Chondrocyte (in vitro differentiated cells): ENCODE measurements around the gene LBH. TPM values are rescaled to one million over a fixed set of nuclear protein-coding genes. Genes with fewer than 3 reads are reported as not detected.

Source experiments
- DNase-seq: peaks from one replicate; pipeline ENCODE4 v3.0.0; 2021; ENCODE audit warnings: mixed read lengths, low spot score
- H3K27ac Mint-ChIP-seq: one replicate; pipeline ENCODE4 v1.8.0; 2021; ENCODE audit warnings: mild to moderate bottlenecking, moderate library complexity, mixed read lengths; ENCODE audit not compliant: unreplicated experiment
- H3K27me3 Mint-ChIP-seq: 2 replicates; pipeline ENCODE4 v1.8.0; 2021; ENCODE audit warnings: low read depth, mixed read lengths
- H3K36me3 Mint-ChIP-seq: 2 replicates; pipeline ENCODE4 v1.8.0; 2021; ENCODE audit warnings: low read depth, mixed read lengths
- H3K4me1 Mint-ChIP-seq: 2 replicates; pipeline ENCODE4 v1.8.0; 2021; ENCODE audit warnings: low read depth, mild to moderate bottlenecking, mixed read lengths
- H3K4me3 Mint-ChIP-seq: one replicate; pipeline ENCODE4 v1.8.0; 2021; ENCODE audit warnings: mild to moderate bottlenecking, moderate library complexity, mixed read lengths; ENCODE audit not compliant: unreplicated experiment
- H3K9me3 Mint-ChIP-seq: 2 replicates; pipeline ENCODE4 v1.8.0; 2021; ENCODE audit warnings: low read depth, mixed read lengths
- CTCF ChIP-seq: fragments of 200-600 bp; sonication (generic); IDR thresholded peaks from 2 replicates; pipeline ENCODE4 v1.5.0; 2021; ENCODE audit warnings: antibody characterized with exemption, mild to moderate bottlenecking, moderate library complexity
- total RNA-seq: library from RNA; stranded (reverse); gene quantifications from 3 replicates; pipeline ENCODE4 v1.2.1, GENCODE V29; 2021

LBH gene
- total RNA-seq, 1 donor from 2014 or later: 88.8 TPM

GRCh38 chr2:30237239-30237965 is 6.1 kb downstream of the LBH start:
- Mint-ChIP-seq H3K4me3 (peak overlapping the region; percentile 5), H3K4me1 (peaks cover 76% of the 10 kb centered on the region), H3K27ac (peak overlapping the region; percentile 51), H3K27me3 (no peaks in the 10 kb centered on the region), H3K36me3 (peaks cover 33% of the 10 kb centered on the region), H3K9me3 (no peaks in the 10 kb centered on the region)
- TF ChIP-seq CTCF: no peak
- no peak for DNase-seq

- peaks cover 38% of the 10 kb centered on the region for H3K36me3 Mint-ChIP-seq
- H3K27me3 Mint-ChIP-seq: no peaks in the 10 kb centered on the region
- H3K4me3 Mint-ChIP-seq: no peak overlapping the region
- no peak for DNase-seq
- TF ChIP-seq CTCF: no peak
- no peaks in the 10 kb centered on the region for H3K9me3 Mint-ChIP-seq
- peak overlapping the region; percentile 9 for H3K27ac Mint-ChIP-seq
- peaks cover 74% of the 10 kb centered on the region for H3K4me1 Mint-ChIP-seq
These were observed 6.8 kb downstream of the LBH start for GRCh38 chr2:30237966-30238800.

GRCh38 chr2:30239308-30239985 is 8.1 kb downstream of the LBH start:
- Mint-ChIP-seq H3K27me3 (no peaks in the 10 kb centered on the region), H3K9me3 (no peaks in the 10 kb centered on the region), H3K4me3 (no peak overlapping the region), H3K4me1 (peaks cover 62% of the 10 kb centered on the region), H3K27ac (peak overlapping the region; percentile 64), H3K36me3 (peaks cover 37% of the 10 kb centered on the region)
- TF ChIP-seq CTCF: peak; percentile 86
- no peak for DNase-seq

- H3K36me3 Mint-ChIP-seq: peaks cover 33% of the 10 kb centered on the region
- no peak for DNase-seq
- no peak overlapping the region for H3K4me3 Mint-ChIP-seq
- no peaks in the 10 kb centered on the region for H3K27me3 Mint-ChIP-seq
- H3K9me3 Mint-ChIP-seq: no peaks in the 10 kb centered on the region
- peak overlapping the region; percentile 64 for H3K27ac Mint-ChIP-seq
- no peak for TF ChIP-seq CTCF
- H3K4me1 Mint-ChIP-seq: peaks cover 54% of the 10 kb centered on the region
These were observed 8.8 kb downstream of the LBH start for GRCh38 chr2:30239986-30240752.
